ENCODE data around the gene BAHD1. TPM values are rescaled to one million over a fixed set of nuclear protein-coding genes. Genes with fewer than 3 reads are reported as not detected.
A peak's percentile ranks its signal among the peaks of the same experiment; 100 is the strongest.

The BAHD1 gene
- 33.8 and 37.2 TPM in 2 replicates for total RNA-seq (2014; rRNA removed; shearing (Covaris generic))

GRCh38 chr15:40440743-40441564, at the start of gene BAHD1:
Gene BAHD1 (plus strand): TSS chr15:40440953. CDS start chr15:40458465, 17,512 bp downstream.
- peak; percentile 94 for DNase-seq (ENCODE audit: low spot score)
- in situ Hi-C loops (cut with HindIII; ENCODE audit: low sequenced_read_pairs): no loop called here

- in situ Hi-C loops (cut with HindIII; ENCODE audit: low sequenced_read_pairs): no loop called here
- no peak for DNase-seq (ENCODE audit: low spot score)
Observed at GRCh38 chr15:40392986-40393948, 47.5 kb upstream of the BAHD1 start.

DNA sequence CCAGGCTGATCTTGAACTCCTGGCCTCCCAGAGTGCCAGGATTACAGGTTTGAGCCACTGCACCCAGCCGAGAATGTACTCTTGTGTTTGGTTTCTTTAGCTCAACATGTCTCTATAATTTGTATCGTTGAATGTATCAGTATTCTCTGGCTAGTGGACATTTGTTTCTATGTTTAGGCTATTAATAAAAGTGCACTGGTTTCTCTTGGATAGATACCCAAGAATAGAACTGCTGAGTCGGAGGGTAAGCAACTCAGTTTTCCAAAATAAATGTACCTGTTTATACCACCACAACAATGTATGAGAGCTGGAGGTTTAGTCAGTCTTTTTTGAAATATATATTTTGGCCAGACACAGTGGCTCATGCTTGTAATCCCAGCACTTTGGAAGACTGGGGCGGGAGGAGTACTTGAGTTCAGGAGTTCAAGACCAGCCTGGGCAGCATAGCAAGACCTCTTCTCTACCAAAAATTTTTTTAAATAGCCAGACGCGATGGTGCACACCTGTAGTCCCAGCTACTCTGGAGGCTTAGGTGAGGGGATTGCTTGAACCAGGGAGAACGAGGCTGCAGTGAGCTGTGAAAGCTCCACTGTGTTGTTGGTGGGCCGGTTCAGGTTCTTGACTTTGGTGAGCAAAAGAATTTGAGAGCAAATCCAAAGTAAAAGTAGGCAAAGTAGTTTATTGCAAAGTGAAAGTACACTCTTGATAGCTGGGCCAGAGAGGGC, 42.9 kb upstream of the BAHD1 start:
- in situ Hi-C loops (cut with HindIII; ENCODE audit: low sequenced_read_pairs): no loop called here
- no peak for DNase-seq (ENCODE audit: low spot score)

GRCh38 chr15:40398413-40398873, 42.3 kb upstream of the BAHD1 start:
- in situ Hi-C loops (cut with HindIII; ENCODE audit: low sequenced_read_pairs): no loop called here
- no peak for DNase-seq (ENCODE audit: low spot score)

DNA sequence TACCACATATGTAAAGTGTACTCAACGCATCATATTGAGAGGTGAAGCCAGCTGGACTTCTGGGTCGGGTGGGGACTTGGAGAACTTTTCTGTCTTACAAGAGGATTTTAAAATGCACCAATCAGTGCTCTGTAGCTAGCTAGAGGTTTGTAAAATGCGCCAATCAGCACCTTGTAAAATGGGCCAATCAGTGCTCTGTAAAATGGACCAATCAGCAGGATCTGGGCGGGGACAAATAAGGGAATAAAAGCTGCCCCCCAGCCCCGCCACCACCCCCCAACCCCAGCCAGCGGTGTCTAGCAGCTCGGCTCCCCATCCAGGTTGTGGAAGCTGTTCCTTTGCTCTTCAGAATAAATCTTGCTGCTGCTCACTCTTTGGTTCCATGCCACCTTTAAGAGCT, 41.4 kb upstream of the BAHD1 start:
- no peak for DNase-seq (ENCODE audit: low spot score)
- in situ Hi-C loops (cut with HindIII; ENCODE audit: low sequenced_read_pairs): no loop called here

DNA sequence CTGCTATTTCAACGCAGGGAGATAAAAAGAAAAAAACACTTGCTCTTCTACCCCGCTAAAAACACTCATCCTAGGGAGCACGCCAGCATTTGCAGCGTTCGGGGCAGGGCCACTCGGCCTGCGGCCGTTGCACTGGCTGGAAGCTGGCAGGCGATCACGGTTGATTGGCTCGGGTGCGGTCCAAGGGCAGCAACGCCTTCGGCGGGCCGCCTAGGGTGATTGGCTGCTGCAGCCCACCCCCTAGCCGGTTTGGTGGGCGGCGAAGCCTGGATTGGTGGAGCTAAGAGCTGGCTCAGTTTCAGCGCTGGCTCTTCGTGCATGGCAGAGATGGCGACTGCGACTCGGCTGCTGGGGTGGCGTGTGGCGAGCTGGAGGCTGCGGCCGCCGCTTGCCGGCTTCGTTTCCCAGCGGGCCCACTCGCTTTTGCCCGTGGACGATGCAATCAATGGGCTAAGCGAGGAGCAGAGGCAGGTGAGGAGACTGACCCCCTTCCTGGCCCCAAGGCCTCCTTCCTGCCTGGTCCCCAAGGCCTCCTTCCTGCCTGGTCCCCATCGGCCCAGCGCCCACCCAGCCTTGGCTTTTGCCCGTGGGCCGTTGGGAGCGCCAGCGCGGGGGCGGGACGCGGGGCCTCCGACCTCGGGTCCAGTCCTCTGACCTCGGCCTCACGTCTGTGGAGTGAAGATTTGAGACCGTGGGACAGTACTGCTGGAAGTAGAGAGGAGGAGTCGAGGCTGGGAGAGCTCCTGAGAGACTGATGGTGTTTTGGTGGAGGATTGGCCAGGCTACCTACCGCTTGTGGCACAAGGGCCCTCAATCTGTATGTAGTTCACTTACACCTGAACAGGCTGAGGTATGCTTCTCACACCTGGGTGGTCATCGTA, 35.0 kb upstream of the BAHD1 start, which contains the start of gene IVD:
Gene IVD (plus strand): TSS at position 295 of the 881 bp plus-strand sequence. CDS start 33 bp downstream, at position 328.
- peak; percentile 98 for DNase-seq (ENCODE audit: low spot score)
- in situ Hi-C loops (cut with HindIII; ENCODE audit: low sequenced_read_pairs): no loop called here

GRCh38 chr15:40407330-40407990, 33.3 kb upstream of the BAHD1 start:
- DNase-seq (ENCODE audit: low spot score): no peak

GRCh38 chr15:40409366-40409765, 31.4 kb upstream of the BAHD1 start:
- in situ Hi-C loops (cut with HindIII; ENCODE audit: low sequenced_read_pairs): no loop called here
- DNase-seq (ENCODE audit: low spot score): no peak

More at GRCh38 chr15:40407330-40407990, 33.3 kb upstream of the BAHD1 start:
- in situ Hi-C loops (cut with HindIII; ENCODE audit: low sequenced_read_pairs): no loop called here

DNA sequence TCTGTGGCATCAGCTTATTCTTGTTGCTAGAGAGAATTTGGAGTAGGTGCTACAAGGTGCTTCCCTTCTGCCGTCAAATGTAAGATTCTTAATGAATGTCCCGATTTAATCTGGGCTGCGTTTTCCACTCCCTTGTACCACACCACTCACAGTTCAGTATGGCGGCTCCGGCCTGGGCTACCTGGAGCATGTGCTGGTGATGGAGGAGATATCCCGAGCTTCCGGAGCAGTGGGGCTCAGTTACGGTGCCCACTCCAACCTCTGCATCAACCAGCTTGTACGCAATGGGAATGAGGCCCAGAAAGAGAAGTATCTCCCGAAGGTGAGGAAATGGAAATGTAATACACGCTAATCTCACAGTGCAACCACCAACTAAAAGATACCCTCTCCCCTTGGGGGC, 30.3 kb upstream of the BAHD1 start:
- DNase-seq (ENCODE audit: low spot score): no peak
- in situ Hi-C loops (cut with HindIII; ENCODE audit: low sequenced_read_pairs): no loop called here

DNA sequence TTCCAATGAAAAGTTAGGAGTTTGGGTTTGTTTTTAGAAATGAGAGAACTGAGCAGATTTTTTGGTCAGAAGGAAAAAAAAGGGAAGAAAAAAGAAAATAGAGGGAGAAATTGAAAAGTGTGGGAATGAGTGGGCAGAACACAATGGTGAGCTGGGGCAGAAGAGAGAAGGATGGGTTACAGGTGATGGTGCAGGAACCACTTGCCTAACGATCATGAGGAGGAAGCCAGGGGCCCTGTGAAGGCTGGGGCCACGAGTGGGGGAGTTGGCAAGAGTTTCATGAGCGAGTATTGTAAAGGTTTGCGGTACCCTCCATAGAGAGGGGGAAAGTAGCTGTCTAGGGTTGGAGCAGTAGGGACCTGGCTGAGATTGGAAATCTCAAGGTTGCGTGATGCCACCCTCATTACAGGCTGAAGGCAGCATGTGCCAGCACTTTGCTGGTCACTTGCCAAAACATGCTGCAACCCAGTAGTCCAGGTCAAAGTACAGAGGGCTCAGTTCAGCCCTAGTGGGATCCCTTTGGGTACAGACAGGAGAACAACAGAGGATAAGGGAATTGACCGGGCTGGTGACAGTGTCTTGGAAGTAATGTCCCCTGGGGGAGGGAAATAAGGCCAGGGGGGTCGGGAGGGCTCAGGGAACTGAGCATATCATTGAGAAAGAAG, 28.5 kb upstream of the BAHD1 start:
- no peak for DNase-seq (ENCODE audit: low spot score)
- in situ Hi-C loops (cut with HindIII; ENCODE audit: low sequenced_read_pairs): no loop called here

DNA sequence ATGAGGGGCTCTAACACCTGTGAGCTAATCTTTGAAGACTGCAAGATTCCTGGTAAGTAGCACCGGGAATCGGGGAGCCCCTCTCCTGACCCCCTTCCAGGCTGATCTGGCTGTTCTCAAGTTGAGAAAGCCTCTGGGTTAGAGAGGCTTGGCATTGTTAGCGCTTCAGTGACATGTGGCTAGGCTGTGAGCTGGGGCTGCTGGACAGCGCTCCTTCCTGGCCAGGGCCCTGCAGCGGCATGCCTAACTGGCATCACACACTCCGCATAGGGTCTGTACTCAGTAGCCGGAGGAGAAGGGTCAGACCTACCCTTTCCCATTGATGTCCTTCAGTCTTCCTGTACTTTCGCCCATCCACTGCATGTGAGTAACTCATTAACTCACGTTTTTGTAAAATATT, 27.7 kb upstream of the BAHD1 start:
- DNase-seq (ENCODE audit: low spot score): no peak
- in situ Hi-C loops (cut with HindIII; ENCODE audit: low sequenced_read_pairs): no loop called here

- in situ Hi-C loops (cut with HindIII; ENCODE audit: low sequenced_read_pairs): no loop called here
- DNase-seq (ENCODE audit: low spot score): no peak
Observed at GRCh38 chr15:40414816-40415215, 25.9 kb upstream of the BAHD1 start.

- DNase-seq (ENCODE audit: low spot score): no peak
- in situ Hi-C loops (cut with HindIII; ENCODE audit: low sequenced_read_pairs): no loop called here
Observed at GRCh38 chr15:40415226-40415625, 25.5 kb upstream of the BAHD1 start.

DNA sequence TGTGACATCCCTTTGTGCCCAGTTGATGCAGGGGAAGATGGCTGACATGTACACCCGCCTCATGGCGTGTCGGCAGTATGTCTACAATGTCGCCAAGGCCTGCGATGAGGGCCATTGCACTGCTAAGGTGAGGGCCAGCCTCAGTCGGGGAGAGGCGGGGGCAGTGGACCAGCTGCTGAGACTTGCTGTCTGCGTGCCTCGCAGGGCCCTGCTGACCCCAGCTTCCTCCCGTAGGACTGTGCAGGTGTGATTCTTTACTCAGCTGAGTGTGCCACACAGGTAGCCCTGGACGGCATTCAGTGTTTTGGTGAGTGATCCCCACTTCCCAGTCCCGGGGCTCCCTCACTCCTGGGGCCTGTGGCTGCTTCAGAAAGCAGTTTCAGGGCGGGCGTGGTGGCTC, 24.7 kb upstream of the BAHD1 start:
- in situ Hi-C loops (cut with HindIII; ENCODE audit: low sequenced_read_pairs): no loop called here
- DNase-seq (ENCODE audit: low spot score): no peak

- DNase-seq (ENCODE audit: low spot score): no peak
- in situ Hi-C loops (cut with HindIII; ENCODE audit: low sequenced_read_pairs): no loop called here
Observed at GRCh38 chr15:40418126-40418525, 22.6 kb upstream of the BAHD1 start.

DNA sequence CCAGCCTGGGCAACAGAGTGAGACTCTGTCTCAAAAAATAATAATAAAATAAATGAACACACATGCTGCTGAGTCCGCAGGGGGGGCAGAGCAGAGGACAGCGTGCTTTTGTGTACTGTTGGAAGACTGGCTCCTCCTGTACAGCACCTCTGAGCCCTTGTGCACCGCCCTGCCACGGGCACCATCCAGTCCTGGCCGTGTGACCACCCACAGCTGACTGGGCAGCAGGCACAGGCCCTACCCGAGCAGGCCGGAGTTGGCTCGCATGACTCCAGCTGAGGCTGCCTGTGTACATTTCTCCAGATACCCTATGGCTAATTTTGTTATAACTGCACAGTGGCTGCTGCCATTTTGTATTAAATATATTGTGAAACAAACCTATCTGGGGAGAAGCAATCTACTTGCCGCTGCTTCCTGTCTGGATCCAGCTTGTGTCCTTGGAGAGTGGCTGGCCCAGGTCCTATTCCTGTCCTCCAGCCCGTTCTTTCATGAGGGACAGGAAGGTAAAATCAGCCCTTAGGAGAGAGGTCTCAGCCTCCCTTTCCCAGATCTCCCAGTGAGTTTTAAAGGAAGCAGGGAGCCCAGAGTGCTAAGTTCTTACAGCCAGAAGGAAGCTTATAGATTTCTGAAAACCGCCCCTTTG, 20.6 kb upstream of the BAHD1 start:
- in situ Hi-C loops (cut with HindIII; ENCODE audit: low sequenced_read_pairs): no loop called here
- DNase-seq (ENCODE audit: low spot score): no peak

- DNase-seq (ENCODE audit: low spot score): peak; percentile 65
- in situ Hi-C loops (cut with HindIII; ENCODE audit: low sequenced_read_pairs): no loop called here
Observed at GRCh38 chr15:40420793-40421192, 20.0 kb upstream of the BAHD1 start.
